ENCODE results near the gene RPTOR.
"Not testable (repeated sequence)": the region's sequence is repeated elsewhere in the genome, so short reads cannot be mapped to it uniquely, and the experiment has no call there.

RPTOR gene

DNA sequence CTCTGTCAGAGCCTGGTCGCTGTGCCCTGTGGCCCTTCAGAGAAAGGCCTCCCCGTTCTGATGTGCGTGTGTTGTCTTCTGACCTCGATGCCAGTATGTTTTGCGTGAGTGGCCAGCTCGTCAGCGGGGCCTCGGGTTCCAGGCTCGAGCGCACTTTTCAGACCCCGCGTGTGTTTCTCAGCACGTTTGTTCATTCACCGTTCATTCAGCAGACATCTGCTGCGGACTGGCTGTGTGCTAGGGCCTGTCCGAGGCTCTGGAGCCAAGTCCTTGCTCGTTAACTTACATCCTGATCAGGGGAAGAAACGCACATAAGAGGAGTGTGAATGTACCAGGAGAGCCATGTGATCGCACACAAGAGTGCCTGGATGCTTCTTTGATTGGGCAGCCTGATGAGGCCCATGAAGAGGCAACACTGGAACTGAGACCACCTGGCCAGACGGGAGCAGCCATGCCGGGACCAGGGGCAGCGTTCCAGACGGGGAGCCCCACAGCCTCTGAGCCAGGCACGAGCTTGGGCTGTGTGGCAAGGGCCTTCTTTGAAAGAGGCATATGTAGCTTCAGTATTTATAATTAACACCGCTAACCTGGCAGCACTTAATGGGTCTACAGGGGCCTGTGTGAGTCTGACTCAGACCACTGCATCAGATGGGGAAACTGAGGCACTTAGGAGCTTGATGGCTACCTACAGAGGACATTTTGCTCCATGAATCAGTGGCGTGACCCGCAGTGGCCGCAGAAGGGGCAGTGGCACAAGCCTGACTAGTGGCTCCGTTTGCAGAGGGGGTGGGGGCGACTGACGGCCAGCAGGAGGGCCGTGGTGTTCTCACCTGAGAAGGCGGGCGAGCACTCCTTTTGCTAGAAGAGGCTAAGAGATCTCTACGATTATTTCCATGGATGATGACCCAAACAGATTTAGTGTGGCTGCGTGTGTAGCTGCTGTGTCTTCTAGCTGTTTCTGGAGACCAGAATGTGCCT is 259.1 kb downstream of the RPTOR start:
- no peak for FAIRE-seq

DNA sequence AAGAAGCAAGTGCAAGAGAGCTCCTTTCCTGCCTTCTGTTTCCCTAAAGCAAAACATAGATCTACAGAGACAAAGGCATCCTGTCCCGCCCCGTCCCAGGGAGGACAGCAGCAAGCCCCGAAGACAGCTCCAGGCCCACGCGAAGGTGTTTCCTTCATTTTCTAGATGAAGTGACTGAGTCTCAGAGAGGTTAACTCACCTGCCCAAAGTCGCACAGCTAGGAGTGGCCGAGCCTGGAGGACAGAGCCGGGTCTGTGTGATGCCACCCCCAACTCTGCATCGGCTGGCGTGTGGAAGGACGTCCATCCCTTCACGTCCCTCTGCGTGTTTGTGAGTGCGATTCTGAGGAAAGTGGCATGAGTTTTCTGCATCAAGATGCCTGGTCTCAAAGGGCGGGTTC is 259.8 kb downstream of the RPTOR start:
- no peak for FAIRE-seq

DNA sequence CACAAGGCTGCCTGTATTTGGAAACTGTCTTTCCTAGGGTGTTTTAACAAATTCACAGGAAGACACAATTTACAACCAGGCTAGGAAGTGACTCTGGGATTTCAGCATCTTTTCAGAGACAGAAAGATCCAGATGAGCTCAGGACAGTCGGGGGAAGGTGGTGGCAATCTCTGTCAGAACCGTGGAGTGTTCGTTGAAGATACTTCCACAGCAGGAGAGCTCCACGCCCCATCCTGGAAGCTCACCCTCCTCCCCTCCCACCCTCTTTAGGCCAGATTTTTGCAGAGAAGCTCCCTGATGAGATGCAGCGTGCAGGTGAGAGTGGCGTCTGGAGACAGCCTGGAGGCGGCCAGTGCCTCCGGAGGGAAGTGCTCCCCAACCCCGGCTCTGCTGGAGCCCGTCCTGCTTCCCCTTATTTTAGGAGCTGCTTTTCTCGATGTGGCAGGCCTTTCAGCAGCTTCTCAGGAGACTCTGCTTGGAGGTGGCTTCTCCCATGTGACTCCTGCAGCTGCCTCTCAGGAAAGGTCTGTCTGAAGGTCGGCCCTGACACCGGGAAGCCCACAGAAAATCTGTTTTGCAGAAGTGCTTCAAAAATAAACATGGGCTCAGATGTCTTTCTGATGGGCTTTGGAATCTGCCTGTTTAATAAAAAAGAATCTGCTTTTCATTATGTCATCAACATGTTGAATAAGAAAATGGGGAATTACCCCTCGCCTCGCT is 260.6 kb downstream of the RPTOR start:
- FAIRE-seq, result no peak

DNA sequence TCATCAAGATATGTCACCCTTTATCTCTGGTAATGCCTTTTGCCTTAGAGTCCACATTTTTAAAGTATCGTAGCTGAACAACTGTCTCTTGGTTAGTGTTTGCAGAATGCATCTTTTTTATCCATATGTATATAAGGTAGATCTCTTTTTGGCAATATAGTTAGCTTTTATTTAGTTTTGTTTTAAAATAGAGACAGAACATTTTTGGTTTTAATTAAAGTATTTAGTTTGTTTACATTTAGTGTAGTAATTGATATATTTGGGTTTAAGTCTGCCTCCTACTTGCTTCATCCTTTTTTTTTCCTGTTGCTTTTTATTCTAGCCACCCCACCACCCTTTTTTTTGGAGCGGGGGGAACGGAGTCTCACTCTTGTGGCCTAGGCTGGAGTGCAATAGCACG is 262.4 kb downstream of the RPTOR start:
- no peak for FAIRE-seq

DNA sequence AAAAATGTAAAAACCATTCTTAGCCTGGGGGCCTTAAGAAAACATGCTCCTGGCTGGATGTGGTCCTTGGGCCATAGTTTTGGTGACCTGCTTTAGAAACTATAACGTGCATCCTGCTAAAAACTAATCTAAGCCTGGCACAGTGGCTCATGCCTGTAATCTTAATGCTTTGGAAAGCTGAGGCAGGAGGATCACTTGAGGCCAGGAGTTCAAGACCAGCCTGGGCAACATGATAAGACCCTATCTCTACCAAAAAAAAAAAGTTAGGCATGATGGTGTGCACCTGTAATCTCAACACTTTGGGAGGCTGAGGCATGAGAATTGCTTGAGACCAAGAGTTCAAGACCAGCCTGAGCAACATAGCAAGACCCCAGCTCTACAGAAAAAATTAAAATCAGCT is 263.2 kb downstream of the RPTOR start:
- FAIRE-seq, result no peak

DNA sequence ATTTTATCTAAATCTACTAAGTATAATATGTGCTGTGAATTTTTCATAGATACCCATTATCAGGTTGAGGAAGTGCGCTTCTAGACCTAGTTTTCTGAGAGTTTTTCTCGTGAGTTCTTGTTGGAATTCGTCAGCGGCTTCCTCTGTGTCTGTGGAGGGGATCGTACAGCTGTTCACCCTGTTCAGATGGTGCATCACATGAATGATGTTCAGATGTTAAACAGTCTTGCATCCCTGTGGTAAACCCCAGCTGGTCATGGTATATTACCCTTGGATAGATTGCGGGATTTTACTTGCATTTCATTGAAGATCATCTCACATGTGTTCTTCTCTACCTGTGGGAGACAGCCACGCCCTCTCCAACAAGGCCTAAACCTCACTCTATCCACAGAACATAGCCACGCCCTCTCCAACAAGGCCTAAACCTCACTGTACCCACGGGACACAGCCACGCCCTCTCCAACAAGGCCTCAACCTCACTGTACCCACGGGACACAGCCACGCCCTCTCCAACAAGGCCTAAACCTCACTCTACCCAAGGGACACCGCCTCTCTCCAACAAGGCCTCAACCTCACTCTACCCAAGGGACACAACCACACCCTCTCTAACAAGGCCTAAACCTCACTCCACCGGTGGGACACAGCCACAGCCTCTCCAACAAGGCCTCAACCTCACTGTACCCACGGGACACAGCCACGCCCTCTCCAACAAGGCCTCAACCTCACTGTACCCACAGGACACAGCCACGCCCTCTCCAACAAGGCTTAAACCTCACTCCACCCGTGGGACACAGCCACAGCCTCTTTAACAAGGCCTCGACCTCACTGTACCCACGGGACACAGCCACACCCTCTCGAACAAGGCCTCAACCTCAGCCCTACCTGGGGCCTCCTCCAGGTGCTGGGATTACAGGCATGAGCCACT is 266.8 kb downstream of the RPTOR start:
- no peak for FAIRE-seq

DNA sequence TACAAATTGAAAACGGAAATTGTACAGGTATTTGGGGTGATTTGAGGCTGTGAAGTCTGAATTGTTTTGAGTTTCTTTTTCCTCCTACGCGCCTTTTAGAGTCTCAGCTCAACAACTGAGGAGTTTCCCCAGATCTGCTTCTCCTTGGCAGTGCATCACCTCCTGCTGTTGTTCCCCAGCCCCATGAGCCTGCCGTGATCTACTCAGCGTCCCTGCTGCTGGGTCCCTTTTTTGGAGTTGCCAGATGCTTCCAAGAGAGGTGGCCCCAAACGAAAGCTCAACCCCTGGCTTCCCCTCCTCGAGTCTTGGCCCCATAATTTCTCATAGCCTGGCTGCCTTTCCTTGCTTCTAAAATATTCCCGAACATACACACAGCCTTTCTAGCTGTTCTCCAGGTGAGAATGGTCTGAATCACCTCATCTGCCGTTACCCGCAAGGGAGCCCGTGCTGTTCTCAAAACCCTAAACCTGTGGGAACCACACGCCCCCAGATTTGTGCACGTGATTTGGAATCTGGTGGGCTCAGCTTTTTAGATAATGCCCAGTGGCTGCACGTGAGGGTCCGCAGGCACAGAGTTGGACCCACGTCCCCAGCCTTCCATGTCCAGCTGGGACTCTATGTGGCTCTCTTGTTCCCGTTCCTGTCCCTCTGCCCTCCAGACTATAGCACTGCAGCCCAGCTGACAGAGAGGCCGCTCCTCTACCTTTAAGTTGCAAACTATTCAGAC is 267.9 kb downstream of the RPTOR start:
- no peak for FAIRE-seq

DNA sequence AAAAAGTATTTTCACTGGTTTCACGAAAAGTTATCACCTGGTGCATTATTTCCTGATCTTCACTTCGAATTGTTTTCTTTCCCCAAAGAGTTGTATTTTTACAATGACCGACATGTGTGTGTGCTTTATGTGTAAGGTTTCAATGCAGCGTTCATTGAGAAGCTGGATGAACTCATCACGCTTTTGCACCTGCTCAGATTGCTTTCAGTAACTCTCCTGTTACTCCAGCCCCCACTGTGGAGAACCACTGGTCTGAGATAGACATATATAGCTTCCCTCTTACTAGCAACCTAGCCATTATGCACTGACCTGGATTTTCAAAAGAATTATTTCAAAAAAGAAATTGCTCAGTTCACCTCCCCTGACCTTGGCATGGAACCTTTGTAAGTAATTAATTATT is 268.7 kb downstream of the RPTOR start:
- no peak for FAIRE-seq

DNA sequence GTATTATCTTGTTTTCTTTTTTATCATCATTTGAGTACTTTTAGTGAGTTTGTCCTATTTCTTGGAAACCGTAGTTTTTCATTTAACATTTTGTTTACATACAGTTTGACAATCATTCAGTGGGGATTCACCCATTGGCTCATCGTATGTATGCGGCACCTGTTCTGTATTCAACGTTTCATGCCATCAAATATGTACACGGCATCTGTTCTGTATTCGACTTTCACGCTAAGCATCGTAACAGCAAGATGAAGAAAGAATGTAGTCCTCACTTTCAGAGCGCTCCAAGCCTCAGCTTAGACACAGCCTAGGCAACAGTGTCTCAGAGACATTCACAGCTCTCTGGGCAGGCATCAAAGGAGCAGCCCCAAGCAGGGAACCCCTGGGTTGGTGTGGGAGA is 269.9 kb downstream of the RPTOR start:
- FAIRE-seq, result no peak

DNA sequence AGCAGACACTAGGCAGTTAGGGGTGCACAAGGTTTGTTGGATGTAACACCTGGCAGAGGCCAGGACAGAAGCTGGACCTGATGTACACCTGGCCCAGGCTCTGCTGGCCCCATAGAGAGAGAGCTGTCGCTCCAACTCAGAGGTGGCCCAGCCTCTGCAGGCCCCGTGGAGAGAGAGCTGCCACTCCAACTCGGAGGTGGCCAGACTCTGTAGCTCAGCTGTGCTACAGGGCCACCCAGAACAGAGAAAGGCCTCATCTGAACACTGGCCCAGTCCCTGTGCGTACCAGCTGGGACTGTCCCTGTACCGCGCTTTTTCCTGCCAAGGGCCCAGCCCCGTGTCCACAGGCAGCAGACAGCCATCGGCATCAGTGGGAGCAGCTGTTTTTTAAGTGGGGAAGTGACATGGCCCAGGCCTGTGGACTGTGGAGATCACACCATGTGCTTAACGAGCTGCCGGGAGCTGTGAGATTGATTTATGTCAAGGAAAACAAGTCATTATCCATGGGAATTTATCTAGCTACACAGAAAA is 270.6 kb downstream of the RPTOR start:
- FAIRE-seq, result no peak

DNA sequence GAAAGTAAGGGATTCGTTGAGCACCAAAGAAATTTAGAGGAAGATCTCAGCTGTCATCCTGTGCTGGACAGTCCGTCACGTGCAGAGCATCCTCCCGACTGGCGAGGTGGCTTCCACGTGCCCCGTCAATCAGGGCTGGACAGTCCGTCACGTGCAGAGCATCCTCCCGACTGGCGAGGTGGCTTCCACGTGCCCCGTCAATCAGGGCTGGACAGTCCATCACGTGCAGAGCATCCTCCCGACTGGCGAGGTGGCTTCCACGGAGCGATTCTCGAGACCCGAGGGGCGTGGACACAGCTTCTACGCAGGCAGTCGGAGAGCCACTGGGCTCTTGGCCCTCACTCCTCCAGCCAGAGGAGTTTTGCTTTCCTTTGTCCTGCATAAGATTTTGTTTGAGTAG is 271.1 kb downstream of the RPTOR start:
- FAIRE-seq, result not testable (repeated sequence)

DNA sequence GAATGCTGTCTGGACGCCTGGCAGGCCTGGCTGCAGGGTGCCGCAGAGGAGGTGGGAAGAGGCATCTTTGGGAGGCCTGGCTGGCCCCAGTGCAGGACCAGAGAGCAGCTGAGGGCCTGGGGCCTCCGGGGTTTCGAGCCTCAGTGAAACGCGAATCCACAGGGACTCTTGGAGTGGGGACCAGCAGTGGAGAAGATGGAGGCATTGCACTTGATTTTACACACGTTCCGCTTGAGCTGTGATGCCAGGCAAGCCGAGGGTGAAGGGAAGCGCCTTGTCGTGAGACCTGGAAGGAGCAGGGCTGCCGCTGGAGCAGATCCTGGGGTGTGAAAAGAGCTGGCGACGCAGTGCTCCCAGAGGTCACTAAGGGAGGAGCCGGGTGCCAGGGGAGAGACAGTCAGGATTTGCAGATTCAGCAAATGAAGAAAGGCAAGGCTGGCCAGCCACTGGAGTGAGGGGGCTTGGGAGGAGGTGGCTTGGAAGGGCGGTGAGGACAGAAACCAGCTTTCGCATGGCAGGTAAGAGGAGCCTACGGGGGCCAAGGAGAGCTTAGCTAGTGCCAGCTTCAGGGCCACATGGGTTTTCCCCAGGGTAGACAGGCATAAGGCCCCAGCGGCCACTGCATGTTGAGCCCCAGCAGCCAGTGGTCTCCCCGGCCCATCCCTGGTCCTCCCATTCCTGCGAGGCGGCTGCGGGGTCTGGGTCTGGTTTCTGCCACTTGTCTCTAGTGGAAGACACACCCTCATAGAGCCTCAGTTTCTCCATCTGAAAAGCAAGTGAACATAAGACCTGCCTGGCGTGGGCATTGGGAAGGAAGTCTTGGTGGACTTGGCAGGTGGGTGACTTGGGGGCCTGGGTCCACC is 271.8 kb downstream of the RPTOR start:
- FAIRE-seq, result no peak

DNA sequence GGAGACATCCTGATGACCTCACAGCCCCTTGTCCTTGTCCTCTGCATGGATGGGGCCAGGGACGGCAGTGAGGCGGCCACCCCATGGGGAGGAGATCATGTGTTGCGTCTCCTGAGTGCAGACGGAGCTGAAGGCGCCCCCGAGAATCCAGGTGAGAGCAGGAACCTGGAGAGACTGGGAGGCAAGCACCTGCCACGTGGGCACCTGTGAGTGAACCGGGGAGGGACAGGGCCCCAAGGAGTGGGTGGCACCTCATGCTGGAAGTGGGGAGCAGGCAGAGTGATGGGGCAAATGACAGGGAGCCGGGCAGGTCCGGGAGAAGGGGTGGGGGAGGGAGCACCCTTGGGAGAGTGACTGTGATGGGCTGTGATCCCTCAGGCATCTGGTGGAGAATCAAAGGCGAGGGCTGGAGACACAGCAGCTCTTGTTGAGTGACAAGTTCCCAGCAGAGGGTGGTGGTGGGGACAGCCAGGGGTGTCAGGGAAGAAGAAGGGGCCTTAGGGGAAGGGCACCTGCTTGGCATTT is 272.7 kb downstream of the RPTOR start:
- FAIRE-seq, result no peak

DNA sequence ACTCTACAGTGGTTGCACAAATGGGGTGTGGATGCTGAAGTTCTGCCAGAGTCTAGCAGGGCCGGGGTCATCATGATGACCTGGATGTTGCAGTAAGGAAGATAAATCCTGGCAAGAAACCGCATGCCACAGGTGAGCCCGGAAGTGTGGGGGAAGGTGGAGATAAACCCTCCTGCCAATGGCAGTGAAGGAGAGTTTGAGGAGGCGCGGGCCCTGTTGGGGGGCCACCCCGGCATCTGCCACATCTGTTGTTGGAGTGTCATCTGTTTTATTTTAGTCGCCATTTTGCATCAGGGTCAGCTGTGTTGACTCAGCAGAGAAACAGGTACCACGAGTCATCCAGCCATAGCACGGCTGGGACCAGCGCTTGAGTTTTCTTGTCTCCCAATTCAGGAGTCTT is 273.2 kb downstream of the RPTOR start:
- FAIRE-seq, result no peak

DNA sequence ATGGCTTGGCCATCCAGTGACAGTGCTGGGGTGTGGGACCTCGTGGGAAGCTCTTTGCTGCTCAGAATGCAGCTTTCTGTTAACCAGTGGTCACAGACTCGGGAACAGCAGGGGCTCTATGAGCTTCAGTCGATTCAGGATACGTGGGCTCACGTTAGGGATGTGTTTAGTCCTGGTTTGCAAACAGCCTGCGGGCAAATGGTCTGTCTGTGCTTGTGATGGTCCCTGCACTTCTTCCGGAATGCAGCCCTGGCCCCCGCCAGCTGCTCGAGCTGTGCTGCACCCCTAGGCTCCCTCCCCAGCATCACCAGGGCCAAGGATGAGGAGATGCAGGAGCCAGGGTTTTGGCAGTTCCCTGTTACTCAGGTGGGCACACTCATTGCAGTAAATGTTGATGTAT is 274.2 kb downstream of the RPTOR start:
- no peak for FAIRE-seq

DNA sequence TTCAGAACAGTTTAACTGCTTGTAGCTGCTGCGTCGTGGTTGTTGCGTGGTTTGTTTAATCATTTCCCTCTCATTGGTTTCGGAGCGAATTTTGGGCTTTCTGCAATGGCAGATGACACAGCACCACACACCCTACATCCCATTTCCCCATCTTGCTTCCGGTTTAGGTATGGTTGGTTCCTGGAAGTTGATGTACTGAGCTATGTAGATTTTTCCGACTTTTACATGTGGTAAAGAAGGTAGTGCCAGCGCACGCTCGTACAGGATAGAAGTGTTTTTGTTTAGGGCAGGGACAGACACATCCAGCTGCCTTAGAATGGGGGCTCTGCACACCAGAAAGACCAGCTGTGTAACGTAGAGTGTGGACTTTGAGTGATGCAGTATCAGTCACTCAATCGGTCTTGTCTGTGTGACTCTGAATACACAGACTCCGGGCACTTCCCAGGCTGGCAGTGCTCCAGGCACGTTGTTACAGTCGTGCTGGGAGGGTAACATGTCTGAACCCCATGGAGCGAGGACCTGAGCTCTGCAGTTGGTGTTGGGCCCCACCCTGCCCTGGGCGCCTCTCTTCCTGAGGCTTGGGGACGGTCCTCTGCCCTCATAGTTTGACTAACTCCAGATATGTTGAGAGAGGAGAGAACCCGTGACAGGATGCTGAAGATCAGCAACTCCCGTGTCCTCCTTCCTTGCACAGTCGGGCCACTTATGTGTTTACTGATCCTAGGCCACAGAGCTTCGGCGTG is 275.0 kb downstream of the RPTOR start:
- no peak for FAIRE-seq

DNA sequence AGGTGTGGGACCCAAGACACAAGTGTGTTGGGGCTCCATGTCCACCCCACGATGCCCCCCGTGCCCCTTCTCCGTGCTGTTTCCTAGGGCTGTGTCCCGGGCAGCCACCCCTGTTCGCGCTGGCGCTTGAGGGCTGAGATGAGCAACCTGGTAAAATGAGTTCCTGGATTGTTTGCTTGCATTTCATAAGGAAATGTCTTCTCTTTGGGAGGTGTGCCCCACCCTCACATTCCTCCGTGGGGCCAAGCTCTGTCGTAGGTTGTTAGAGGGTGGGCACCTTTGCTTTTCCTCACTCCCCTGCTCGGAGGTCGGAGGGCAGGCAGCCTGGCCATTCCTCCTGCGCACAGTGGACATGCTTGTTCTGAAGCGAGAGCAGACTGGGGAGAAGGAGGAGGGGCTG is 275.7 kb downstream of the RPTOR start:
- FAIRE-seq, result no peak

DNA sequence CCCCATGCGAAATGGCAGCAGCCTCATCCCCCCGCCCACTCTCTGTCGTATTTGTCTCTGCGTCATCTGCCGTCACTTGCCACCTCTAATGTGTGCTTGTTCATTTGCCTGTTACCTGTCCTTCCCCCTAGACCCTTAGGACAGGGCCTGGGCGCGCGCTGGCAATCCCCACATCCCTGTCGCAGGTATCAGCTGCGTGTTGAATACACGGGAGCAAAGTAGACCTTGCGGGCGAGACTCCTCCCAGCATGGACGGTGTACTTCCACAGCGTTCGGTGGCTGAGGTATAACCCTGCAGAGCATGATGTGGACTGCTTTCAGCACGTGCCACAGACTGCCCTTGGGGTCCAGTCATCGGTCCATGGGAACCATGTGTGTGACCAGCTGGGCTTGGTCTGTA is 276.9 kb downstream of the RPTOR start:
- FAIRE-seq, result no peak

DNA sequence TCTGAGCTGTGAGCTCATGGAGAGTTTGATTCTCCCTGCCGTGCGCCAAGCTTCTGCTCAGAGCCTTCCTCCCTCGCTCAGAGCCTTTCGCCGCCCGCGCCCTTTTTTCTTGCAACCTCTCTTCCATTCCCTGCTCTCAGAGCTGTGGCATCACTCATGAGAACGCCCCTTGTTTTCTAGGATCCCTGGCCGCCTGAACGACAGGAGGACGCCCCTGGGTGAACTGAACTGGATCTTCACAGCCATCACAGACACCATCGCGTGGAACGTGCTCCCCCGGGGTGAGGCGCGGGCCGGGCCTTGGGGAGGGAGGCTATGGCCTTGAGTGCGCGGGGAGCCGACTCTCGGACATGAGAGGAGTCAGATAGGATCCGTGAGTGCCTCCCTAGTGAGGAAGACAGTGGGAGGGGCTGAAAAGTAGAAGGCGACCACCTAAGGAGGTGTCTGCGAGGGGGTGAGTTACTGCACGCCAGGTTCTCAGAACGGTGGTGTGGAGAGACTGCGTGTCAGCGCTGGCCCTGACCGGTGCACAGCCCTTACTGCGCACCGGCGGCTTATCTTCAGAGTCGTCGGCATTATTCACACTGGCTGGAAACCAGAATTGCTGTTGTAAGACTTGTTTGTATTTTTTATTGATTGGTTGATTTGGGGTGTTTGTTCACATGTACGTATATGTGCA is 277.5 kb downstream of the RPTOR start:
- FAIRE-seq, result no peak

Data from endometrium (tissue), 2 donors.